B cell (primary cell): ENCODE results near the gene MISP3.

Source experiments
- EZH2 ChIP-seq: IDR thresholded peaks from 2 replicates; pipeline ENCODE4 v1.6.1; 2012; ENCODE audit warnings: borderline replicate concordance, low read depth, mild to moderate bottlenecking, moderate library complexity, low read length; ENCODE audit not compliant: insufficient read depth, poor library complexity, severe bottlenecking
- TF ChIP-seq, protein P1 (sequence below): fragments of 200-600 bp; IDR thresholded peaks from one replicate; pipeline ENCODE4 v1.8.0; 2022; ENCODE audit warnings: antibody characterized with exemption, mild to moderate bottlenecking

DNA sequence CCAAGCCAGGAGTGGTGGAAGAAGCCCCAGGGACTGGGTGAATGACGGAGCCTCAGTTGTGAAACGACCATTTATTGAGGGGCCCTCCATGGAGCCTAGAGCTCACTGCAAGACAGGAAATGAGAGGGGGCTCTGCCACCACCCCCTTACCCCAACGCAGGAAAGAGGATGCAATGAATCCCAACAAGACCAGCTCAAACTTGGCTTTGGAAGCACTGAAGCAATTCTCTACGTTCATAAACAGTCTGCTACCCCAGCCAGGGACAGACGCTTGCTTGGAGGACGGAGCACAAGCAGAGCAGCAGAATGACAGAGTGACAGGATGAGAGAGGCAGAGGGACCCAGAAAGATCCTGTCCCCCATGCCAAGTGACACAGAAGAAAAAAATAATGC lies 43.9 kb downstream of the MISP3 start:
- TF ChIP-seq, protein P1, sequence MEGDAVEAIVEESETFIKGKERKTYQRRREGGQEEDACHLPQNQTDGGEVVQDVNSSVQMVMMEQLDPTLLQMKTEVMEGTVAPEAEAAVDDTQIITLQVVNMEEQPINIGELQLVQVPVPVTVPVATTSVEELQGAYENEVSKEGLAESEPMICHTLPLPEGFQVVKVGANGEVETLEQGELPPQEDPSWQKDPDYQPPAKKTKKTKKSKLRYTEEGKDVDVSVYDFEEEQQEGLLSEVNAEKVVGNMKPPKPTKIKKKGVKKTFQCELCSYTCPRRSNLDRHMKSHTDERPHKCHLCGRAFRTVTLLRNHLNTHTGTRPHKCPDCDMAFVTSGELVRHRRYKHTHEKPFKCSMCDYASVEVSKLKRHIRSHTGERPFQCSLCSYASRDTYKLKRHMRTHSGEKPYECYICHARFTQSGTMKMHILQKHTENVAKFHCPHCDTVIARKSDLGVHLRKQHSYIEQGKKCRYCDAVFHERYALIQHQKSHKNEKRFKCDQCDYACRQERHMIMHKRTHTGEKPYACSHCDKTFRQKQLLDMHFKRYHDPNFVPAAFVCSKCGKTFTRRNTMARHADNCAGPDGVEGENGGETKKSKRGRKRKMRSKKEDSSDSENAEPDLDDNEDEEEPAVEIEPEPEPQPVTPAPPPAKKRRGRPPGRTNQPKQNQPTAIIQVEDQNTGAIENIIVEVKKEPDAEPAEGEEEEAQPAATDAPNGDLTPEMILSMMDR, result no peak
- TF ChIP-seq EZH2, result no peak
